Right renal pelvis (tissue), 4 donors: Measurements from ENCODE around the gene DCLK3. TPM values are rescaled to one million over a fixed set of nuclear protein-coding genes. Genes with fewer than 3 reads are reported as not detected.
A peak's percentile ranks its signal among the peaks of the same experiment; 100 is the strongest.

ENCODE experiments used
- DNase-seq, 4 donors: peaks; one replicate each; pipeline ENCODE4 v3.0.0-alpha.2; 2013; ENCODE audit warnings: low read depth in 4 of 4, low spot score in 3 of 4, missing footprints in 1 of 4
- polyA plus RNA-seq, 4 donors: library from polyadenylated mRNA; unstranded; fragments of 120-200 nt; gene quantifications; one replicate each; pipeline ENCODE4 v1.2.1, GENCODE V29; 2013; ENCODE audit not compliant: insufficient read length in 4 of 4

The DCLK3 gene
- polyA plus RNA-seq, 4 donors = 0.79 to 2.1 (median 1.1) TPM

- DNase-seq = no peak
Observed at GRCh38 chr3:36713904-36714303, 50.4 kb downstream of the DCLK3 start.

- DNase-seq = no peak
Observed at GRCh38 chr3:36710606-36711005, 53.7 kb downstream of the DCLK3 start.

GRCh38 chr3:36709826-36710365, 54.5 kb downstream of the DCLK3 start:
- DNase-seq = no peak

DNA sequence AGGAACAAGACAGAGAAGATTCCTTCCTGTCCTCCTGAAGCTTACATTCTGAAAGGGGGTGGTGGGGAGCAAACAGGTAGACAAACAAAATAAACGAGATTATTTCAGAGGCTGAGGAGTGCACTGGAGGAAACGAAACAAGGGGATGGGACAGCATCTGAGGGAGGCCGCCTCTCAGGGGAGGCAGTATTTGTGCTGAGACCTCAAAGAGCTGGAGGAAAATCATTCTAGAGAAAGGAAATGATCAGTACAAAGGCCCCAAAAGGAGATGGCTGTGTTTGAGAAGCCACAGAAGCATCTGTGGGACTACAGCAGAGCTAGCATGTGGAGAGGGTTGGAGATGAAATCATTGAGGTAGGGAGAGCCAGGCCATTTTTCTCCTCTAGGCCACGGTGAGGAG, 55.1 kb downstream of the DCLK3 start:
- DNase-seq = no peak

- DNase-seq = no peak
Observed at GRCh38 chr3:36707623-36708409, 56.5 kb downstream of the DCLK3 start.

GRCh38 chr3:36705015-36705414, 59.3 kb downstream of the DCLK3 start:
- no peak for DNase-seq

DNA sequence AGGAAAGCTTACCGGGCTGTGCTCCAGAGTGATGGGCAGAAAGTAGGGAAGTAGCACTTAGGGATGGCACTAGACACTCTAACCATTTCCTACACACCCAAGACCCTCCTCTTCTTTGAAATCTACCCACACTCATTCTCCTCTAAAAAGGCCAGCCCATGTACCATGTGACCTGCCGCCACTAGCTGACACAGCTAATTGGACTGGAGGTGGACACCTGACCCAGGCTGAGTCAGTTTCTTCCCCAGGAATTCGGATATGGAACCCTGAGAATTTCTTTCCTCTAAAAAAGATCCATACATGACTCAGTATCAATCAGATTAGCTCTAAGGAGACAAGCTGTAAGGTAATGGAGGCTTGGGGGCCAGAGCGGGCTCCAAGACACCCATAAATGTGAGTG, 60.1 kb downstream of the DCLK3 start:
- DNase-seq = no peak

GRCh38 chr3:36701249-36701572, 63.1 kb downstream of the DCLK3 start:
- no peak for DNase-seq

DNA sequence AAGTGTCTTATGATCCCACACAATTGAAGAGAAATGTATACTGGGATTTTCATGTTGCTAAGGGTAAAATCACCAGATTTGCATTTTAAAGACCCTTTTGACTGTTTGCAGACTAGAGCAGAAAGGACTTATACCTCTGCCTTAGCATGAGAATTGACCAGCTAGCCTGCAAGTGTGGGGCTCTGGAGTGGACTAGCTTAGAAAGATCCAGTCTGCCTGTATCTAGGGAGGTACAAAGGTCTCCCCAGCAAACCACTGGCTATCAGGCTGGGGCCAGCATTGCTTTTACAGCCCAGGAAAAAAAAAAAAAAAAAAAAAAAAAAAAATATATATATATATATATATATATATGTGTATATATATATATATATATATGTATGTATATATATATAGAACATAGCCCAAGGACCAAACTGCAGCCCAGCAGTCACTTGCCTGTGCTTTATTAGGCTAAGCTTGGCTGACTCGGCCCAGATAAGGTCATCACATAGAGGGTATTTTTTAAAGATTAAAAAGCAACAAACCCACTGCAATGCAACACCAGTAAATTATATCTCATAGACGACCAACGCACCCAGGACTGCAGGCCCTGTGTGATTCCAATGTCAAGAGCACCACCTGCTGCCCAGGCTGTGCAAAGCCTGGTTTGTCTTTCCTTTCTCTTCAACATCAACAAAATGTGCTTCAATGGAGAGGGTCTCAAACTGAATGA, 63.7 kb downstream of the DCLK3 start:
- DNase-seq = peak; percentile 35 to 60 (median 49)

DNA sequence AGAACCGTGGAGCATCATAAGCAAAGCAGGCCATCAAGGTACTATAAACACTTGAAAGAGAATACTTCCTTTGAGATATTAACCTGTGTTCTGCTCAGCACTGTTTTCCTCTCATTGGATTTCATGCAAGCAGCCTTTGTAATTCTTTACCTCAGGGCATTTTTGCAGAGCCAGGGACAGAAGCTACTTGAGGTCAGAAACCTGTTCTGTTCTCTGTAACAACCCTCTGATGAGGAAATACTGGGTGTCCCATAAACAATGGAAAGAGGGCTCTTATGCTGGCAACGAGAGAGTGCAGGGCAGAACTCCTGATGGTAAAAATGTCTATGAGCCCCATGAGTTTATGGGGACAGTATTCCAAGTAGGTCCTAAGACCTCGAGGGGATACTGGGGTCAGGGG, 66.0 kb downstream of the DCLK3 start:
- DNase-seq = no peak

- DNase-seq = no peak
Observed at GRCh38 chr3:36697229-36698001, 66.9 kb downstream of the DCLK3 start.

GRCh38 chr3:36696799-36697198, 67.6 kb downstream of the DCLK3 start:
- no peak for DNase-seq

DNA sequence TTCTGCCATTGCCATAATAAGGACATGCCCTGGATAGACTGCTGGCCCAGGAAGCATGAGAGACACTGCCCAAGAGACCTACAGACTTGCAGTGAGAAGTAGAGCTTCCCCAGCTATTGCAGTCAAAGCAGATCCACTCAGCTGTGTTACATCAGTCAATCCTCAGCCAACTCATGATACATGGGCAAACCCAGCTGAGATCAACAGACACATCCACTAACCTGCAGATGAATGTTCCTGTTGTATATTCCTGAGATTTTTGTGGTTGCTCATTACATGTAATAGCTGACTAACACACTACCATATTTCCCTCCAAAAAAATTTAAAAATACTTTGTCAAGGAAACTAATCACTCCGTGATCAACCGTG, 68.6 kb downstream of the DCLK3 start:
- DNase-seq = no peak

DNA sequence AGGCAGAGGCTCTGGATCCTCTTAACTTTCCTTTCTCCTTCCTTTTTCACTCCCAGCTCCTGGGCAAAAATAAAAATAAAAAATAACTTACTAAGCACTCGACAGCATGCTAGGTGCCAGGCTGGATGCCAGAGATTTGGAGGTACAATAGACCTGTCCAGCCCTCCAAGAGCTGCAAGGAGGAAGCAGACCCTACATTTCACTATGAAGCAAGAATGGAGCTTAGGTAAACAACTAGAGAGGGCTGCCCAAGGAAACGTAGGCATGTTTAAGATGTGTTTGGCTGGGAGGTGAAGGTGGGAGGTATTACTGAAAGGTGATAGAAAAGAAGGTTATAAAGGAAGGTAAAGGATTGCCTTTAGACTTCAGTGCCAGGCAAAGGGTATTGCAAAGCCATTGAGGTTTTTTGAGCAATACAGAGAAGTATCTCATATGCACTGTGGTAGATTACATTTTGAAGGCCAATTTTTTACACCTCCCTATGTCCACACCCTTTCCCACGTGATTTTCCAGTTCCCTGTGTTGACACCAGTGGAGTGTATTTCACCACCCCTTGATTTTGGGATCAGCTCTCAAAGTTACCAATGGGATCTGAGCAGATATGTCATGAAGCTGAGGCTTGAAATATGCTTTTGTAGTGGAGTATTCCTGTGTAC, 69.1 kb downstream of the DCLK3 start:
- no peak for DNase-seq

- no peak for DNase-seq
Observed at GRCh38 chr3:36693670-36694069, 70.7 kb downstream of the DCLK3 start.

DNA sequence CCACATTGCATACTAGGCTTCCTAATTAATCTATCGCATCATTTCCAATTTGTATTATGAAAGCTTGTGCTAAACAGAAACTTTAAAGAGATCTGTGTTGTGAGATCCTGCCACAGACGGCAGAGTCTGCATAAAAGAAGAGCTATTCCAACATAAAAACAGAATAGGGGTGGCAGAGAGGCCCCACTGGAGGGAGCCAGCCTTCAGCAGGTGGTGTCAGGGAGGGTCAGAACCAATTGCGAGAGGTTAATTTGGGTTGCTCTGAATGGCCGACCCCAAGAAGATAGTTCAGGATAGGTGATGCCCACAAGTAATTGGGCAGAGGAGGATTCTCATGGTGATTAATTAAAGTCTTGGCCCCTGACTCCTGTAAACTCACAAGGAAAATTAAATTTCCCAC, 74.8 kb downstream of the DCLK3 start:
- DNase-seq = no peak

DNA sequence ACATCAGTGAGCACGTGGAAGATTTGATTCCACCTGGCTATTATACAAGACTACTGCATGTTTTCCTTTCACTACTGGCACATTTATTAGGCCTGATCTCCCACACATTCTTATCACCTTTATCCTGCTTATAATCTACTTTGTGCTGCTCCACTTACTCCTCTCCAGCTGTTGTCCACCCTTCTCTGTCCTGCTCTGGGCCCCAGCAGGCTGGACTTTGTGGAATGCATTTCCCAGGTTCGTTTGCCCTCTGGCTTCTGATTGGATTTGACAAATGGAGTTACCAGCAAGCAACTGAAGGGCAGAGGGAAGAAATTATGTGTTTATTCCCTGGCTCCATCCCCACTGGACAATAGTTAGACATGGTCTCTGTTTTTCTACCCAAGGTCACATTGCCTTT, 75.5 kb downstream of the DCLK3 start:
- no peak for DNase-seq

- DNase-seq = no peak
Observed at GRCh38 chr3:36686516-36686915, 77.8 kb downstream of the DCLK3 start.

DNA sequence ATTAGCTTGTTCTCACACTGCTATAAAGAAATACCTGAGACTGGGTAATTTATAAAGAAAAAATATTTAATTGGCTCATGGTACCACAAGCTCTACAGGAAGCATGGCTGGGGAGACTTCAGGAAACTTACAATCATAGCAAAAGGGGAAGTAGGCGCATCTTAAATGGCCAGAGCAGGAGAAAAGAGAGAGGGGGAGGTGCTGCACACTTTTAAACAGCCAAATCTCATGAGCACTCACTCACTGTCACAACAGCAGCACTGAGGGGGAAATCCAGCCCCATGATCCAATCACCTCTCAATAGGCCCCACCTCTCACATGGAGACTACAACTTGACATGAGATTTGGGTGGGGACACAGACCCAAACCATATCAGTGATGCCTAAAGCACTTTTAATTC, 82.5 kb downstream of the DCLK3 start:
- no peak for DNase-seq

- no peak for DNase-seq
Observed at GRCh38 chr3:36680952-36681351, 83.4 kb downstream of the DCLK3 start.
